HepG2 (cell line): ENCODE results near the gene SLC4A11. TPM values are rescaled to one million over a fixed set of nuclear protein-coding genes. Genes with fewer than 3 reads are reported as not detected.

Source experiments
- ATRX ChIP-seq: sonication (generic); formaldehyde crosslinking; IDR thresholded peaks from 2 replicates; pipeline ENCODE4 v1.4.0; 2020; ENCODE audit warnings: missing genetic modification reagents, borderline replicate concordance
- CBX2 ChIP-seq, 2 experiments: fragments of 200-600 bp in 1 of 2; sonication (generic); formaldehyde crosslinking in 1 of 2; IDR thresholded peaks; 2 replicates each; pipeline versions ENCODE4 v1.7.0 to v1.8.1; 2018 to 2022; ENCODE audit warnings: low read depth in 2 of 2, low read length in 1 of 2, mild to moderate bottlenecking in 1 of 2, missing genetic modification reagents in 1 of 2
- E2F1 ChIP-seq: sonication (generic); formaldehyde crosslinking; IDR thresholded peaks from 2 replicates; pipeline ENCODE4 v1.5.0; 2020; ENCODE audit warnings: missing genetic modification reagents
- GTF3A ChIP-seq: sonication (generic); formaldehyde crosslinking; conservative IDR thresholded peaks from 2 replicates; pipeline ENCODE4 v1.4.0; 2020; ENCODE audit warnings: mild to moderate bottlenecking, missing genetic modification reagents
- MLLT10 ChIP-seq: sonication (generic); formaldehyde crosslinking; IDR thresholded peaks from 2 replicates; pipeline ENCODE4 v1.4.0; 2020; ENCODE audit warnings: missing genetic modification reagents
- THYN1 ChIP-seq: sonication (generic); formaldehyde crosslinking; IDR thresholded peaks from 2 replicates; pipeline ENCODE4 v1.8.1; 2023; ENCODE audit warnings: low read depth, mild to moderate bottlenecking, moderate library complexity, missing genetic modification reagents, borderline replicate concordance
- ZNF558 ChIP-seq: sonication (generic); formaldehyde crosslinking; IDR thresholded peaks from 2 replicates; pipeline ENCODE4 v1.9.0; 2022; ENCODE audit warnings: mild to moderate bottlenecking, missing genetic modification reagents, borderline replicate concordance
- ZNF879 ChIP-seq: sonication (generic); formaldehyde crosslinking; IDR thresholded peaks from 2 replicates; pipeline ENCODE4 v1.8.1; 2023; ENCODE audit warnings: missing genetic modification reagents
- ZSCAN21 ChIP-seq: sonication (generic); formaldehyde crosslinking; IDR thresholded peaks from 2 replicates; pipeline ENCODE4 v1.8.0; 2022; ENCODE audit warnings: mild to moderate bottlenecking, missing genetic modification reagents, moderate library complexity, borderline replicate concordance
- polyA plus RNA-seq, 8 experiments: library from polyadenylated mRNA; depleted of rRNA in 3 of 8; stranded (reverse) in 7 of 8; unstranded in 1 of 8; fragments of >200 nt; fragmentation: Illumina TruSeq in 4 of 8; extraction: Trizol in 4 of 8; gene quantifications; 2 replicates each; pipeline versions ENCODE4 v1.2.1 to v1.2.3, GENCODE V29; 2011 to 2016; ENCODE audit warnings: low read depth in 4 of 8, missing spikeins in 1 of 8, mixed read lengths in 1 of 8; ENCODE audit not compliant: insufficient read depth in 1 of 8
- total RNA-seq, 5 experiments: library from RNA; depleted of rRNA; stranded (reverse); fragments of >200 nt; fragmentation: Illumina TruSeq; extraction: Trizol; gene quantifications; 2 replicates each; pipeline ENCODE4 v1.2.3, GENCODE V29; 2016; ENCODE audit warnings: low read depth in 1 of 5
- TF ChIP-seq, protein P1 (sequence below): sonication (generic); formaldehyde crosslinking; IDR thresholded peaks from 2 replicates; pipeline ENCODE4 v1.5.1; 2020; ENCODE audit warnings: missing genetic modification reagents, mild to moderate bottlenecking, borderline replicate concordance
- TF ChIP-seq, protein P2 (sequence below): sonication (generic); IDR thresholded peaks from 2 replicates; pipeline ENCODE4 v1.6.1; 2016; ENCODE audit warnings: low read depth, borderline replicate concordance
- TF ChIP-seq, protein P3 (sequence below): sonication (generic); formaldehyde crosslinking; IDR thresholded peaks from 2 replicates; pipeline ENCODE4 v1.8.1; 2023; ENCODE audit warnings: missing genetic modification reagents, mild to moderate bottlenecking, borderline replicate concordance
- TF ChIP-seq, protein P4 (sequence below): sonication (generic); formaldehyde crosslinking; IDR thresholded peaks from 2 replicates; pipeline ENCODE4 v1.4.0; 2020; ENCODE audit warnings: mild to moderate bottlenecking, missing genetic modification reagents, borderline replicate concordance
- TF ChIP-seq, protein P5 (sequence below): sonication (generic); formaldehyde crosslinking; IDR thresholded peaks from 2 replicates; pipeline ENCODE4 v1.9.0; 2021; ENCODE audit warnings: missing genetic modification reagents, borderline replicate concordance

Gene SLC4A11
- total and polyA plus RNA-seq, 2 of the 13 experiments (the other 11 are each of a cell fraction or from before 2014, with no cell fraction given): 3.9 to 27.0 TPM

GRCh38 chr20:3222635-3223600 is 16.1 kb downstream of the SLC4A11 start (continued):
- TF ChIP-seq, protein P1, sequence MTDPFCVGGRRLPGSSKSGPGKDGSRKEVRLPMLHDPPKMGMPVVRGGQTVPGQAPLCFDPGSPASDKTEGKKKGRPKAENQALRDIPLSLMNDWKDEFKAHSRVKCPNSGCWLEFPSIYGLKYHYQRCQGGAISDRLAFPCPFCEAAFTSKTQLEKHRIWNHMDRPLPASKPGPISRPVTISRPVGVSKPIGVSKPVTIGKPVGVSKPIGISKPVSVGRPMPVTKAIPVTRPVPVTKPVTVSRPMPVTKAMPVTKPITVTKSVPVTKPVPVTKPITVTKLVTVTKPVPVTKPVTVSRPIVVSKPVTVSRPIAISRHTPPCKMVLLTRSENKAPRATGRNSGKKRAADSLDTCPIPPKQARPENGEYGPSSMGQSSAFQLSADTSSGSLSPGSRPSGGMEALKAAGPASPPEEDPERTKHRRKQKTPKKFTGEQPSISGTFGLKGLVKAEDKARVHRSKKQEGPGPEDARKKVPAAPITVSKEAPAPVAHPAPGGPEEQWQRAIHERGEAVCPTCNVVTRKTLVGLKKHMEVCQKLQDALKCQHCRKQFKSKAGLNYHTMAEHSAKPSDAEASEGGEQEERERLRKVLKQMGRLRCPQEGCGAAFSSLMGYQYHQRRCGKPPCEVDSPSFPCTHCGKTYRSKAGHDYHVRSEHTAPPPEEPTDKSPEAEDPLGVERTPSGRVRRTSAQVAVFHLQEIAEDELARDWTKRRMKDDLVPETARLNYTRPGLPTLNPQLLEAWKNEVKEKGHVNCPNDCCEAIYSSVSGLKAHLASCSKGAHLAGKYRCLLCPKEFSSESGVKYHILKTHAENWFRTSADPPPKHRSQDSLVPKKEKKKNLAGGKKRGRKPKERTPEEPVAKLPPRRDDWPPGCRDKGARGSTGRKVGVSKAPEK (CRISPR knock-in tag): peak; percentile 83; the same call in 1 of the 2 replicates
- TF ChIP-seq CBX2 (IDR thresholded peaks at IDR 0.05; ENCODE audit: low read depth, low read length) (no peak), CBX2 (CRISPR knock-in tag; IDR thresholded peaks at IDR 0.05; ENCODE audit: low read depth) (no peak), ZSCAN21 (CRISPR knock-in tag) (peak; percentile 58), GTF3A (CRISPR knock-in tag) (peak; percentile 89; the same call in 1 of the 2 replicates), E2F1 (CRISPR knock-in tag) (no peak), MLLT10 (CRISPR knock-in tag) (no peak), ATRX (CRISPR knock-in tag) (no peak), ZNF879 (CRISPR knock-in tag) (no peak; the same call in 1 of the 2 replicates), ZNF558 (CRISPR knock-in tag) (no peak), THYN1 (CRISPR knock-in tag) (peak; percentile 90)
- TF ChIP-seq, protein P2, sequence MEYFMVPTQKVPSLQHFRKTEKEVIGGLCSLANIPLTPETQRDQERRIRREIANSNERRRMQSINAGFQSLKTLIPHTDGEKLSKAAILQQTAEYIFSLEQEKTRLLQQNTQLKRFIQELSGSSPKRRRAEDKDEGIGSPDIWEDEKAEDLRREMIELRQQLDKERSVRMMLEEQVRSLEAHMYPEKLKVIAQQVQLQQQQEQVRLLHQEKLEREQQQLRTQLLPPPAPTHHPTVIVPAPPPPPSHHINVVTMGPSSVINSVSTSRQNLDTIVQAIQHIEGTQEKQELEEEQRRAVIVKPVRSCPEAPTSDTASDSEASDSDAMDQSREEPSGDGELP: peak; percentile 100
- TF ChIP-seq, protein P3, sequence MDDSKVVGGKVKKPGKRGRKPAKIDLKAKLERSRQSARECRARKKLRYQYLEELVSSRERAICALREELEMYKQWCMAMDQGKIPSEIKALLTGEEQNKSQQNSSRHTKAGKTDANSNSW: 0 out of 2 replicates have a peak, but pooled peaks have one; percentile 39
- TF ChIP-seq, protein P4, sequence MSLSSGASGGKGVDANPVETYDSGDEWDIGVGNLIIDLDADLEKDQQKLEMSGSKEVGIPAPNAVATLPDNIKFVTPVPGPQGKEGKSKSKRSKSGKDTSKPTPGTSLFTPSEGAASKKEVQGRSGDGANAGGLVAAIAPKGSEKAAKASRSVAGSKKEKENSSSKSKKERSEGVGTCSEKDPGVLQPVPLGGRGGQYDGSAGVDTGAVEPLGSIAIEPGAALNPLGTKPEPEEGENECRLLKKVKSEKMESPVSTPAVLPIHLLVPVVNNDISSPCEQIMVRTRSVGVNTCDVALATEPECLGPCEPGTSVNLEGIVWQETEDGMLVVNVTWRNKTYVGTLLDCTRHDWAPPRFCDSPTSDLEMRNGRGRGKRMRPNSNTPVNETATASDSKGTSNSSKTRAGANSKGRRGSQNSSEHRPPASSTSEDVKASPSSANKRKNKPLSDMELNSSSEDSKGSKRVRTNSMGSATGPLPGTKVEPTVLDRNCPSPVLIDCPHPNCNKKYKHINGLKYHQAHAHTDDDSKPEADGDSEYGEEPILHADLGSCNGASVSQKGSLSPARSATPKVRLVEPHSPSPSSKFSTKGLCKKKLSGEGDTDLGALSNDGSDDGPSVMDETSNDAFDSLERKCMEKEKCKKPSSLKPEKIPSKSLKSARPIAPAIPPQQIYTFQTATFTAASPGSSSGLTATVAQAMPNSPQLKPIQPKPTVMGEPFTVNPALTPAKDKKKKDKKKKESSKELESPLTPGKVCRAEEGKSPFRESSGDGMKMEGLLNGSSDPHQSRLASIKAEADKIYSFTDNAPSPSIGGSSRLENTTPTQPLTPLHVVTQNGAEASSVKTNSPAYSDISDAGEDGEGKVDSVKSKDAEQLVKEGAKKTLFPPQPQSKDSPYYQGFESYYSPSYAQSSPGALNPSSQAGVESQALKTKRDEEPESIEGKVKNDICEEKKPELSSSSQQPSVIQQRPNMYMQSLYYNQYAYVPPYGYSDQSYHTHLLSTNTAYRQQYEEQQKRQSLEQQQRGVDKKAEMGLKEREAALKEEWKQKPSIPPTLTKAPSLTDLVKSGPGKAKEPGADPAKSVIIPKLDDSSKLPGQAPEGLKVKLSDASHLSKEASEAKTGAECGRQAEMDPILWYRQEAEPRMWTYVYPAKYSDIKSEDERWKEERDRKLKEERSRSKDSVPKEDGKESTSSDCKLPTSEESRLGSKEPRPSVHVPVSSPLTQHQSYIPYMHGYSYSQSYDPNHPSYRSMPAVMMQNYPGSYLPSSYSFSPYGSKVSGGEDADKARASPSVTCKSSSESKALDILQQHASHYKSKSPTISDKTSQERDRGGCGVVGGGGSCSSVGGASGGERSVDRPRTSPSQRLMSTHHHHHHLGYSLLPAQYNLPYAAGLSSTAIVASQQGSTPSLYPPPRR (CRISPR knock-in tag): peak; percentile 98
- TF ChIP-seq, protein P5, sequence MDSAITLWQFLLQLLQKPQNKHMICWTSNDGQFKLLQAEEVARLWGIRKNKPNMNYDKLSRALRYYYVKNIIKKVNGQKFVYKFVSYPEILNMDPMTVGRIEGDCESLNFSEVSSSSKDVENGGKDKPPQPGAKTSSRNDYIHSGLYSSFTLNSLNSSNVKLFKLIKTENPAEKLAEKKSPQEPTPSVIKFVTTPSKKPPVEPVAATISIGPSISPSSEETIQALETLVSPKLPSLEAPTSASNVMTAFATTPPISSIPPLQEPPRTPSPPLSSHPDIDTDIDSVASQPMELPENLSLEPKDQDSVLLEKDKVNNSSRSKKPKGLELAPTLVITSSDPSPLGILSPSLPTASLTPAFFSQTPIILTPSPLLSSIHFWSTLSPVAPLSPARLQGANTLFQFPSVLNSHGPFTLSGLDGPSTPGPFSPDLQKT: no peak
